ENCODE data around the gene MPC1.

The MPC1 gene

GRCh38 chr6:166342349-166343149 lies 40.2 kb downstream of the MPC1 start, which contains the start of gene SFT2D1:
TSS of gene SFT2D1 (minus strand) at chr6:166342545. CDS start at chr6:166342481, 64 bp downstream.
- DNase-seq, result peak in 1 of 2 experiments; percentile 50

- DNase-seq, result no peak
These were observed 40.8 kb downstream of the MPC1 start for GRCh38 chr6:166341977-166342348.

DNA sequence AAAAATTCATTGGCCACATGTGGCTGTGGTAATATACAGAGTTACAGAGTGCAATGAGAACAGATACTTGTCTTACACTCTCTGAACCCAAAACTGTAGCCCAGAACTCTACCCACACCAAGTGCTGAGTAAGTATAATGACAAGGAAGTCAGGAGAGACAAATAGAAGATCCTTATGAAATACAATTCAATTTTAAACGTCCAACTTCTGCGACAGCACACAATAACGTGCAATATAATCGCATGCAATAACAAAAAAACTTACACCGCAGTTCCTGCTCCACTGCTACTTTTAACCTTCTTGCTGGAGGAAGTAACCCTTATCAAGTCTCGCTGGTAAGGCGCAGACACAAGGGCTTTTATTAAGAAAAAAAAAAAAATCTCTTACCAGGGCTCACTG lies 41.3 kb downstream of the MPC1 start:
- DNase-seq, result no peak

DNA sequence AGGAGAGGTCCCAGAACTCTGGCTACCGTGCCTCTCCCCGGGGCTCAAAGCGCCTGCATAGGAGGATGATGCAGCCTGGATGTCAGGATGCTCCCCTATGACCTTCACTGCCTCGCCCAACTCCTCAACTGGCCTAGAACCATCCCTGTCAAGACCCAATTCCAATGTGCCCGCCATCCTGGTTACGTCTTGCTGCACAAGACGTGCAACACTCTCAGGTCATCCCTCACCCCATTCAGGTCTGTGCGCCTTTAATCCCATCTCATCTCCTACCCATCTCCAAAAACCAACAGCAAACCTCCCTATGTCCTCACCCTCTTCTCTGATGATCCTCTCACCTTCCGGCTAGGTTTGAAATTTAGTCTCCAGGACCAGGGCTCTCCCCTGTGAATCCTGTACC lies 43.9 kb downstream of the MPC1 start:
- DNase-seq, result no peak

GRCh38 chr6:166336847-166337246 lies 45.9 kb downstream of the MPC1 start:
- no peak for DNase-seq

- DNase-seq, result no peak
These were observed 47.1 kb downstream of the MPC1 start for GRCh38 chr6:166335378-166336302.

GRCh38 chr6:166334878-166335277 lies 47.9 kb downstream of the MPC1 start:
- DNase-seq, result no peak

DNA sequence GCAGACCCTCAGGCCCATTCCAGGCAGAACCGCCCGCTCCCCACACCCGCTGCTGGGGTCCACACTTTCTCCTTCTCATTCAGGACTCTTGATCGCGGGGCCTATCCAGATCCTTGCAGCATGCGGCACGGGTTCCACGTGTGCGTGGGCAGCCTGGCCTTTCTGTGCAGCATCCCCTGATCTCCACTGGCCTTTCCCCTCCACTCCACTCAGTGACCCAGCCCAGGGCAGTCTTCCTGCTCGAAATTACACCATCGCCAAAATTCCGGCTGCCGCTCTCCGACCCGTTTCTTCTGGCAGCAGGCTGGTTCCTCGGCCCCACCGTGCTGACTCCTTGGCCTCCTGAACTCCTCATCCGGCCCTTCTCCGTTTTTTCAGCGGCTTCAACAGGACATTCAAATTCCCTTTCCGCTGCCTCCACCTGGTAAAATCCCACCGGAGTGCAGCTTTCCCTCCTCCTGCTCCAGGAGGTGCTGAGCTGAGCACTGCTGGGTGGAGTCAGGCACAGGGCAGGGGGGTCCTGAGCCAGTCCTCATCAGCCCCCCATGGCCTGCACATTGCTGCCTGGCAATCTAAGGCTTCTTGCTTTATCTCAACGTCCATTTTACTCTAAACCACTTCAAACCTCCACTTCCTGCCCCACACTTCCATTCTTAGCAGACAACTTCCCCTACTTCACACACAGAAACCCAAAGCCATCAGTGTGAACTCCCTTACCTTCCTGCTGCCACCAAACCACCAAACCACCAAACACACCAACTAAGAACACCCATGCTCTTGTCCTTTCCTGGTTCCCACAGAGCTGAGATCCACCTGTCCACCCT lies 49.4 kb downstream of the MPC1 start:
- DNase-seq, result no peak

GRCh38 chr6:166331503-166332415 lies 51.0 kb downstream of the MPC1 start:
- no peak for DNase-seq

DNA sequence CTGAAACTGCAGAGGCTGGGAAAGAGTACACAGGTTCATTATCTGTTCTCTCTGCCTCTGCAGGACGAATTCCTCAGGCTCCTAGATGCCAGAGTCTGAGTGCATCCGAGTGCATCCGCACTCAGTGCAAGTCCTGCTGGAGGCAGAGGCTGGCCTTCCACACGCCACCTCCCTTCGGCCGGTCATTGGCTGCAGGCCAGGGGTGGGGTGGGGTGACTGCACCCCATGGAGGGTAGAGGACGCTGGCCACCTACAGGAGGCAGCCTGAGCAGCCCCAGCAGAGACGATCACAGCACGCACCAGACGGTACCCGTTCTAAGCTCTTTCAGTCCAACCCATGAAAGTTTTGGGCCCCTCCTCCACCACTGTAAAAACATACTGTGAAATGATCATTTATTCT lies 52.1 kb downstream of the MPC1 start:
- no peak for DNase-seq

GRCh38 chr6:166325383-166326042 lies 57.2 kb downstream of the MPC1 start:
- no peak for DNase-seq

DNA sequence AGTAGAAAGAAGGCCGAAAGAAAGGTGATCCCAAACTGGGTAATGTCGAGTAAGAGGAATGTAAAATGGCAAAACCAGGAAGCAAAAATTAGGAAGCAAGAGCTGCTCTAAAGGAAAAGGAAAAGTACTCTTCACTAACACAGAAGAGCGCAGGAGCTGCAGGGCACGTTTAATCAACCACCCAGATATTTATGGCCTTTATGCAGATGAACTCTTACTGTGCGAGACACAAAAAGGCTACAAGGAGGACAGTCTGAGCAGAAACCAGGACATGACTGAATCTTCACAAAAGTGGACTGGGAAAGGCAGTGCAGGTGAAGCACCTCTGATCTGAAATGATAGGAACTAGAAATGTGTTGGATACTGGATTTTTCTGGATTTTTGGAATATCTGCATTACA lies 59.3 kb downstream of the MPC1 start:
- DNase-seq, result no peak

DNA sequence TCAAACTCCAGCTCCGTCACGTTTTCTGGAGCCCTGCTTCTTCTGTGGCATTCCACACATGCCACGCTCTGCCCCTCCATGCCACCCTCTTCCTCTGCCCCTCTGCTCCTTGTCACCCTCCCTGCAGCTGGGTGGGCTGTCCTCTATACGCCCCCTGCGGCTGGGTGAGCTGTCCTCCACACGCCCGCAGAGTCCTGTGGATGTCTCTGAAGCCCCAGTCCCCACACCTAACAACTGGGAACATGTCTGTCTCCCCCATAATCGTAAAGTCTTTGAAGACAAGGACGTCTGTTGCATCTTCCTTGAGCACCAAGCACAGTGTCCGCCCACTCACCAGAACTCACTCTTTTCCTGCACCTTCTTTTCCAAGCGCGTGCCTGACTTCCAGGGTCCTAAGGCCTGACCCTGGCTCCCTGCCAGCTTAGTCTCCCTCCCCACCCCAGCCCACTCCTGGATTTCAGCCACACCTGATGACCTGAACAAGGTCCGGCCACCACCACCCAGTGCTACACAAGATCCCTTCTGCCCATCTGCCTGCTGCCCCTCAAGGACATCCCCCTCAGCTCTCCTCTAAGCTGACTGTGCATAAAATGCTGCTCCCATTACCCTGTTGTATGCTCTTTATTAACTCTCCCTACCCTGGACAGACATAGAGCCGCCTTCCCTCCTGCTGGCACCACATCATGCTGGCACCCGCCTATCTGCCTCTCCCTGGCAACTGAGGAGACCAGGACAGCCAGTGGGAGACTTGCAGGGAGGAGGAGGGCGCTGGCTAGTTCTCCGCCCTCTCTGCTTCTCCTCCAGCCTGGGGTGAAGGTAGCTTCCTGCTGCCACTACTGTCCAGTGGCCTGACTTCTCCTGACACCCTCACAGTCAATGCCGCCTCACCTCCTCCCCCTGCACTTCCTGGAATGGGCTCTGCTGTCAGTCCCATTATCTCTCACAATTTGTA lies 63.8 kb downstream of the MPC1 start:
- DNase-seq, result no peak

DNA sequence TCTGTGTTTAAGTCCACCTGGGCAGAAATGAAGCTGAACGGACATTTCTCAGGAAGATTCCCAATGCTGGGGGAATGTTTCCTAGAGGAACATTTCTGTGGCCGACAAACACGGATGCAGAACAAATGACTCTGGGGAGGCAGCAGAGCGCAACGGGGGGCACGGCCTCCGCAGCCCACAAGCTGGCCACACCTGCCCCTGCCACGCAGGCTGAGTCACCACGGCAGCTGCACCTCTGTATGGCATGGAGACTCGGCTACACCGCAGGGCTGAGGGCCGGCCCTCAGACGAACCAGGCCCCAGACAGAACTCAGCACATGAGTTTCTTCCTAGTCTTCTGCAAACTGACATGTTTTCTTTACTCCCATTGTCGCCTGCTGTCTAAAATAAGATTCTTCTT lies 64.5 kb downstream of the MPC1 start:
- no peak for DNase-seq

DNA sequence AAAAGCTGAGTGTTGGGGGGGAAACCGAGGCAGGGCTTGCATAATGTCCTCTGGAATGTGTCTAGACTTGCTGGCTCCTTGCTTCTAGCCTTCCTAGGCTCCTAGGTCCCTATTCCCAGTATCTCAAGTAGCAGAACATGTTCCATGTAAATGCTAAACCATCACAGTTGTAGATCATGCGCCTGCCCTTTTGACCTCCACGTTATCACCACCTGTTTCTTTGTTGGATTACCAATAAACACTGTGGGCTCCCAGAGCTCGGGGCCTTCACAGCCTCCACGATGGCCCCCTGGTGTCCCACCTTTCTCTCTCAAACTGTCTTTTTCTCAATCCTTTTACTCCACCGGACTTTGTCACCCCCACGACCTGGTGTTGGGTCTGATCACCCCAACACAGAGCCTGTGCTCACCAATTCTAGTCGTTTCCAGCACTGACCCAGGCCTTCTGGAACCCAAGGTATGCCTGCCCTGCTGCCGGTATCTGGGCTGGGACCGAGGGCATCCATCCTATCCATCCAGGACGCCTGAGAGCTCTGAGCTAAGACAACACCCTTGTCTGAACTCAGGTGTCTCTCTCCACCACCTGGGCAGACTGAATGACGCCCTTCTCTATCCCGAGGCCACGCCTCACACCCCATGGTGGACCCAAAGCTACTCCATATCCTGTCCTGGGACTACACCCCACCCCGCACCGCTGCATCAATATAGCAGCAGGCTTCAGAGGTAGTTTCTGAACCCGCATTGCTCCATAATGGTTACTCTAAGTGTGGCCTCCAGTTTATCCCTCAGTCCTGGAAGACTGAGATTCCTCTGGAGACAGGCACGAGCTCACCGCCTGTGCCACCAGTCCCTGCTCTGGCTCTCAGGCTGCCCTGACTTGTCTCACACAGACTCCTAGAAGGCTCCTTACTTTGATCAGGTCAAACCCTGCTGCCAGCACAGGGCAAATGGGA lies 65.2 kb downstream of the MPC1 start:
- no peak for DNase-seq

DNA sequence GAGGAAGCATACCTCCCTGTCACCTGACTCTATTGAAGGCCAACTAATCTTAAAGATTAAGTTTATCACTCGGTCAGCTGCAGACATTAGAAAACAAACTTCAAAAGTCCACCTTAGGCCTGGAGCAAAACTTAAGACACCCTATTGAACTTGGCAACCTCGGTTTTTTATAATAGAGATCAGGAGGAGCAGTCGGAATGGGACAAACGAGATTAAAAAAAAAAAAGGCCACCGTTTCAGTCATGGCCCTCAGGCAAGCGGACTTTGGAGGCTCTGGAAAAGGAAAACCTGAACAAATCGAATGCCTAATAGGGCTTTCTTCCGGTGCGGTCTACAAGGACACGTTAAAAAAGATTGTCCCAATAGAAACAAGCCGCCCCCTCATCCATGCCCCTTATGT lies 67.3 kb downstream of the MPC1 start:
- no peak for DNase-seq
